ENCODE data around the gene PMPCA. TPM values are rescaled to one million over a fixed set of nuclear protein-coding genes. Genes with fewer than 3 reads are reported as not detected.

PMPCA gene
- total and polyA plus RNA-seq, 2 donors (not counting 3 experiments of a cell fraction or from before 2014, with no cell fraction given): 69.0 to 75.3 TPM

DNA sequence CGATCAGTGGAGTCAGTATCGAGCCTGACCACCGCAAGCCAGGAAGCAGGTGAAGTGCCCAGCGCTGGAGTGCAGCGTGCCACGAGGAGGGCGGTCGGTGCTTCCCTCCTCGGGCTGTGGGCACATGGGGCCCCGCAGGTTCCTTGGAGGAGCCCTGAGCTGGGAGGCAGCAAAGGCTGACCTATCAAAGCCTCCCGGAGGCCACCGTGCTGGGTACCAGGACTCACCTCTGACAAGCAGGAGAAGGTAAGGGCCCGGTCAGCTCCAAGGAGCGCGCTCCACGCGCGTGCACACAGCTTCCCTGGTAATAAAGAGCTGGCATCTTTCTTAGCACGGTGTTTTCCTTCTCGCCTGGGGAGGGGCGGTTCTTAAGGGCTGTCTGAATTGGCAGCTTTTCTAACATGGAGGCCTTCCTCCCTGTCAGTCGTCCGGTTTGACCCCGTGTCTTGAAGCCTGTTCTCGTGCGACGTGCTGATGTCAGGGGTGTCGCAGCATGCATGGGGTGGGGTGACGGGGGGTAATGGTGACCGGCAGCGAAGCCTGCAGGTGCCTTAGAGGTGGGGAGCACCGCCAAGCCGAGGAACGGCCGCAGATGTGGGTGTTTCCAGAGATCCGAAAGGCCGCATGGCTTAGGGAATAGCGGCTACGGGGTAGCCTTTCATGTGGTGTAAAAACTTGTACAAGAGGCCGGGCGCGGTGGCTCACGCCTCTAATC lies 13.1 kb downstream of the PMPCA start:
- TSS peak; percentile 32 for BruUV-seq (replicated peaks)
- CTCF ChIA-PET: no interaction called here

More for the DNA sequence above, 13.1 kb downstream of the PMPCA start:
- H3K36me3 ChIP-seq (ENCODE audit: control insufficient read depth in 2 of 2, extremely low read depth in 1 of 2, insufficient read depth in 2 of 2, low read length in 2 of 2): peaks cover 19 to 35% of the 10 kb centered on the region in 2 experiments
- H3K4me3 ChIP-seq (replicated peaks in 1 of 3; ENCODE audit: insufficient read depth in 1 of 3, low read depth in 1 of 3, low read length in 3 of 3): no peak overlapping the region
- DNase-seq (ENCODE audit: low read depth, low spot score): no peak
- H4K20me1 ChIP-seq (replicated peaks; ENCODE audit: control insufficient read depth, extremely low read depth, insufficient read depth, low read length): no peaks in the 10 kb centered on the region
- no peaks in the 10 kb centered on the region for H3K27me3 ChIP-seq (ENCODE audit: control insufficient read depth in 2 of 2, insufficient read depth in 2 of 2, low read length in 2 of 2)
- H3K4me1 ChIP-seq (ENCODE audit: control insufficient read depth, extremely low read depth, insufficient read depth, low read length): no peaks in the 10 kb centered on the region
- H3K9ac ChIP-seq (replicated peaks; ENCODE audit: extremely low read depth, insufficient read depth, low read length): no peak overlapping the region
- POLR2A ChIA-PET: no interaction called here
- H3K9me1 ChIP-seq (replicated peaks; ENCODE audit: control insufficient read depth, extremely low read depth, insufficient read depth, low read length): no peaks in the 10 kb centered on the region
- TF ChIP-seq MYC (IDR thresholded peaks at IDR 0.05; ENCODE audit: low read depth, low read length) (no peak), FOS (IDR thresholded peaks at IDR 0.05; ENCODE audit: borderline replicate concordance, insufficient read depth, low read length) (no peak), POLR2A (IDR thresholded peaks at IDR 0.05; ENCODE audit: low read depth, low read length) (no peak), EZH2 (IDR thresholded peaks at IDR 0.05; ENCODE audit: borderline replicate concordance, low read depth, low read length, severe bottlenecking) (no peak), JUN (IDR thresholded peaks at IDR 0.05; ENCODE audit: borderline replicate concordance, insufficient read depth, insufficient read length, low read depth) (no peak), POLR2AphosphoS5 (IDR thresholded peaks at IDR 0.05; ENCODE audit: insufficient read depth, low read depth, low read length) (no peak), GATA2 (IDR thresholded peaks at IDR 0.05; ENCODE audit: insufficient read depth, insufficient read length, low read depth, low read length) (no peak)
- TF ChIP-seq, protein P1, sequence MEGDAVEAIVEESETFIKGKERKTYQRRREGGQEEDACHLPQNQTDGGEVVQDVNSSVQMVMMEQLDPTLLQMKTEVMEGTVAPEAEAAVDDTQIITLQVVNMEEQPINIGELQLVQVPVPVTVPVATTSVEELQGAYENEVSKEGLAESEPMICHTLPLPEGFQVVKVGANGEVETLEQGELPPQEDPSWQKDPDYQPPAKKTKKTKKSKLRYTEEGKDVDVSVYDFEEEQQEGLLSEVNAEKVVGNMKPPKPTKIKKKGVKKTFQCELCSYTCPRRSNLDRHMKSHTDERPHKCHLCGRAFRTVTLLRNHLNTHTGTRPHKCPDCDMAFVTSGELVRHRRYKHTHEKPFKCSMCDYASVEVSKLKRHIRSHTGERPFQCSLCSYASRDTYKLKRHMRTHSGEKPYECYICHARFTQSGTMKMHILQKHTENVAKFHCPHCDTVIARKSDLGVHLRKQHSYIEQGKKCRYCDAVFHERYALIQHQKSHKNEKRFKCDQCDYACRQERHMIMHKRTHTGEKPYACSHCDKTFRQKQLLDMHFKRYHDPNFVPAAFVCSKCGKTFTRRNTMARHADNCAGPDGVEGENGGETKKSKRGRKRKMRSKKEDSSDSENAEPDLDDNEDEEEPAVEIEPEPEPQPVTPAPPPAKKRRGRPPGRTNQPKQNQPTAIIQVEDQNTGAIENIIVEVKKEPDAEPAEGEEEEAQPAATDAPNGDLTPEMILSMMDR (IDR thresholded peaks at IDR 0.05; ENCODE audit: extremely low read depth in 1 of 2, insufficient read depth in 1 of 2, low read depth in 1 of 2, low read length in 2 of 2): no peak
- TF ChIP-seq, protein P2, sequence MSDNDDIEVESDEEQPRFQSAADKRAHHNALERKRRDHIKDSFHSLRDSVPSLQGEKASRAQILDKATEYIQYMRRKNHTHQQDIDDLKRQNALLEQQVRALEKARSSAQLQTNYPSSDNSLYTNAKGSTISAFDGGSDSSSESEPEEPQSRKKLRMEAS (IDR thresholded peaks at IDR 0.05; ENCODE audit: insufficient read depth, insufficient read length): no peak
- FAIRE-seq: no peak
- no peak overlapping the region for H3K4me2 ChIP-seq (ENCODE audit: insufficient read depth, low read length)
- no peaks in the 10 kb centered on the region for H3K79me2 ChIP-seq (ENCODE audit: control insufficient read depth, insufficient read depth, low read length)
- no peak overlapping the region for H3K27ac ChIP-seq (ENCODE audit: insufficient read depth, low read depth, low read length)
- no peak overlapping the region for H2AFZ ChIP-seq (ENCODE audit: low read depth, low read length)
- intact Hi-C loops (cut with micrococcal nuclease): no loop called here
- no peaks in the 10 kb centered on the region for H3K9me3 ChIP-seq (replicated peaks; ENCODE audit: control insufficient read depth, insufficient read depth, low read length)
- dilution Hi-C loops (cut with MboI; ENCODE audit: extremely low pct_ligation_motif_present, low sequenced_read_pairs): no loop called here

Data from endothelial cell of umbilical vein (primary cell).